ENCODE results near the gene CACNG4. TPM values are rescaled to one million over a fixed set of nuclear protein-coding genes. Genes with fewer than 3 reads are reported as not detected.

CACNG4 gene
- not detected for total RNA-seq
- long read RNA-seq = 0 reads

GRCh38 chr17:66963909-66964771 is at the start of gene CACNG4:
TSS of gene CACNG4 (plus strand) at chr17:66964707. CDS start at chr17:66964912, 205 bp downstream.
- ATAC-seq = no peak
- no peak for DNase-seq (ENCODE audit: missing footprints)
- intact Hi-C loops (cut with DNase I) = no loop called here

GRCh38 chr17:66915204-66915611 is 49.3 kb upstream of the CACNG4 start:
- no peak for DNase-seq (ENCODE audit: missing footprints)
- intact Hi-C loops (cut with DNase I) = no loop called here
- ATAC-seq = peak; percentile 26

DNA sequence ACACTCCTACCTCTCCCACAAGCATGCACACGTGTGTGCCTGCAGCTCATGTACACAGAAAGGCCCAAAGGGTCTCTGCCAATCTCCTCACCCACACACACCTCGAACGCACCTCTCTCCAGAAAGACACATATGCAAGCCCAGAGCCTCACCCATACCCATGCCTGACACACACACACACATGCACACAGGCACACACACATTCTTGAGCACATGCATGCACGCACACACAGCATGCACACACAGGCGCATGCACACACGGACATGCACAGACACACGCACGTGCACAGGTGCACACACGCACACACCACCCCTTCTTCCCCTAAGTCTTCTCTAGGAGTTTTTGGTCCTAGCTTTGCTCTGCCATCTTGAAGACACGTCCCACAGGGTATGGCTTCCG is 48.7 kb upstream of the CACNG4 start:
- ATAC-seq (no peak), DNase-seq (ENCODE audit: missing footprints) (no peak)
- intact Hi-C loops (cut with DNase I) = no loop called here

GRCh38 chr17:66916946-66917345 is 47.6 kb upstream of the CACNG4 start:
- DNase-seq (ENCODE audit: missing footprints) (no peak), ATAC-seq (no peak)
- intact Hi-C loops (cut with DNase I) = no loop called here

- no peak for ATAC-seq
- intact Hi-C loops (cut with DNase I) = no loop called here
- no peak for DNase-seq (ENCODE audit: missing footprints)
Measured at GRCh38 chr17:66918896-66919295, 45.6 kb upstream of the CACNG4 start.

DNA sequence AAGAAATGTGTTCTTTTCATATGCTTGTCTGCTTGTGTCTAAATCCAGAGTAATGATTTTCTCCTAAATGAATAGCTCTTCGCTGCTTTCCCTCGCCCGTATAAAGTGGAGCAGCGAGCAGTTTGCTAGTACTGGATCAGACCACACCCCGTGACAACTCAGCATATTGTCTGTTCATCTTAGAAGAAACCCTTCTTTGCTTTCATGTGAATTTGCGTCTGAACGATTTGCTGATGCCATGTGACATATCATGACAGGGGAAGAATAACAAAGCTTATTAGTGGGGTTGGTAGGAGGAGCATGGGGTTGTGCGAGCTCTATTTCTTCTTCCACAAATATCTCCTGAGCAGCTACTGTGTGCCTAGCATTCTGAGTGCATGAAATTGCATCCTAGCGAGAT is 44.1 kb upstream of the CACNG4 start:
- no peak for DNase-seq (ENCODE audit: missing footprints)
- intact Hi-C loops (cut with DNase I) = no loop called here
- no peak for ATAC-seq

- no peak for DNase-seq (ENCODE audit: missing footprints)
- intact Hi-C loops (cut with DNase I) = no loop called here
- ATAC-seq = no peak
Measured at GRCh38 chr17:66920950-66921349, 43.6 kb upstream of the CACNG4 start.

DNA sequence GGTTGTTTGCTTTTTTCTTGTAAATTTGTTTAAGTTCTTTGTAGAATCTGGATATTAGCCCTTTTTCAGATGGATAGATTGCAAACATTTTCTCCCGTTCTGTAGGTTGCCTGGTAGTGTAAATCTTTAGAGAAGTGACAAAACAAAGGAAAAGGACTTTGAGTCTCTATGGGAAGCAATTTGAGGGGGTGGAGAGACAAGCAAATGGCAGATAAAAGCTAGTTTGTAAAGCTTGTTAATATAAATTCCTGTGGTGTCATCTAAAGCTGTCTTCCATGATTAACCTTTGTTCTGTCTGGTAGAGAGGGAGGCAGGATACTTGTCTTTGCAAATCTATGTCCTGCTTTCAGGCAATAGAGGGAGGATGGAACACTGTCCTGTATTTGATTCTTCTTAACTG is 40.6 kb upstream of the CACNG4 start:
- intact Hi-C loops (cut with DNase I) = no loop called here
- ATAC-seq = no peak
- DNase-seq (ENCODE audit: missing footprints) = no peak

- DNase-seq (ENCODE audit: missing footprints) (no peak), ATAC-seq (no peak)
- intact Hi-C loops (cut with DNase I) = no loop called here
Measured at GRCh38 chr17:66925811-66926500, 38.6 kb upstream of the CACNG4 start.

DNA sequence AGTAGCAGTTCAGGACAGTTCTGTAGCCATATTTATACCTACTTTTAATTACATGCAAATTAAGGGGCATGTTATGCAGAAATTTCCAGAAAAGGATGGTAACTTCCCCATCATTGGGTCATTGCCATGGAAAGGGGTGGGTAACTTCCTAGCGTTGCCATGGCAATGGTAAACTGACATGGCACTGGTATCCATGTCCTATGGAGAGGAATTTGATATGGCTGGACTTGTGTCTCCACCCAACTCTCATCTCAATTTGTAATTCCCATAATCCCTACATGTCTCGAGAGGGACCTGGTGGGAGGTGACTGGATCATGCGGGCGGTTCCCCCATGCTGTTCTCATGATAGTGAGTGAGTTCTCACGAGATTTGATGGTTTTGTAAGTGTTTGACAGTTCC is 35.6 kb upstream of the CACNG4 start:
- intact Hi-C loops (cut with DNase I) = no loop called here
- ATAC-seq = no peak
- no peak for DNase-seq (ENCODE audit: missing footprints)

GRCh38 chr17:66929591-66929990 is 34.9 kb upstream of the CACNG4 start:
- DNase-seq (ENCODE audit: missing footprints) (no peak), ATAC-seq (no peak)
- intact Hi-C loops (cut with DNase I) = no loop called here

DNA sequence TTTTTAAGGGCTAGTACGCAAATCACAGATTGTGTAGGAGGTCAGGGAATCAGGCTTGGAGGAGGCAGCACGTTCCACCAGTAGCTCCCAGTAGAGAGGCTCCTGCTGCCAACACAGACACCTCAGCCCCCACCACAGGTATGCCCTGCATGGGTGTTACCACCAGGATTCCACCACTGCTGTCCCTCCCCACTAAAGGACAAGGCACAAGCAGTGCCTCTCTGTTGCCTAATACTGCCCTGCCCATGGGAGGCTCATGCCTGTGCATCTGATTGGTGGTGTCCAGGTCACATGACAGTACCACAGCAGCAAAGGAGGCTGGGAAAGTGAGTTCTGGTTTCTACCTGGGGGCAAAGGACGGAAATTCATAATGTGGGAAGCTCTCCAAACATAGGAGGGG is 33.6 kb upstream of the CACNG4 start:
- DNase-seq (ENCODE audit: missing footprints) = no peak
- intact Hi-C loops (cut with DNase I) = no loop called here
- ATAC-seq = no peak

GRCh38 chr17:66932311-66932710 is 32.2 kb upstream of the CACNG4 start:
- DNase-seq (ENCODE audit: missing footprints) (no peak), ATAC-seq (no peak)
- intact Hi-C loops (cut with DNase I) = no loop called here

DNA sequence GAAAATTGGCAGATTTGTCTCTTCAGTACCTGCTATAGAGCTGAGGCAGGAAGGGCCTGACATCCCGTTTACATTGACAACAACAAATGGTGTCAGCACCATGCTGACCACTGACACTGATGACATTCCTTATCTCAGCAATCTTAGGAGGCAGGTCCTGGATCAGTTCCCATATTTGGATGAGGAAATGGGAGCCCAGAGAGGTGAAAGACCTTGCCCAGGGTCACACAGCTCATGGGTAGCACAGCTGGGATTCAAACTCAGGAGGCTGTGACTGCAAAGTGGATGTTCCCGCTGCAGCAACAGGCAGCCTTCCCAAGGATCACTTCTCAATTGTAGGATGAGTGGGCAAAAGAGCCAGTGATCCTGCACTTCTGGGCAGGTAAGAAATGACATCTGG is 30.5 kb upstream of the CACNG4 start:
- intact Hi-C loops (cut with DNase I) = no loop called here
- no peak for ATAC-seq
- no peak for DNase-seq (ENCODE audit: missing footprints)

GRCh38 chr17:66935717-66936116 is 28.8 kb upstream of the CACNG4 start:
- intact Hi-C loops (cut with DNase I) = no loop called here
- no peak for DNase-seq (ENCODE audit: missing footprints)
- no peak for ATAC-seq

- ATAC-seq (no peak), DNase-seq (ENCODE audit: missing footprints) (no peak)
- intact Hi-C loops (cut with DNase I) = no loop called here
Measured at GRCh38 chr17:66938656-66939055, 25.9 kb upstream of the CACNG4 start.

- no peak for DNase-seq (ENCODE audit: missing footprints)
- no peak for ATAC-seq
Measured at GRCh38 chr17:66939461-66940114, 24.9 kb upstream of the CACNG4 start.

DNA sequence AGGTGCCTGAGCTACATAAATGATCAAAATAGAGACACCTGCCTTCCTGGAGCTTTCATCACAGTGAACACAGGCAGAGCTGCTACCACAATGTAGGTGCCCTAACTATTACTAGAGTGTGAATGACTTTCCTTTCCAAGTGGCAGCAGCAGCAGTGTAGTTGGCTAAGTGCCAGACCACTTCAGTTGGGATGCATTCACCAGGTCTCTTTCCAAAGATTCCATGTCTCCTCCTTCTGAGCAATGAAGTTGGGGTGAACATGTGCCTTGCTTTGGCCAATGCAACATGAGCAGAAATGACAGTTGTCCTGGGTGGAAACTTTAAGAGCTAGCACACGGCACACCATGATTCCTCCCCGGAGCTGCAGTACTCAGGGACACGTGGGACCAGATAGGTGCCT is 23.3 kb upstream of the CACNG4 start:
- intact Hi-C loops (cut with DNase I) = no loop called here
- no peak for DNase-seq (ENCODE audit: missing footprints)
- ATAC-seq = no peak

More at GRCh38 chr17:66939461-66940114, 24.9 kb upstream of the CACNG4 start:
- intact Hi-C loops (cut with DNase I) = no loop called here

DNA sequence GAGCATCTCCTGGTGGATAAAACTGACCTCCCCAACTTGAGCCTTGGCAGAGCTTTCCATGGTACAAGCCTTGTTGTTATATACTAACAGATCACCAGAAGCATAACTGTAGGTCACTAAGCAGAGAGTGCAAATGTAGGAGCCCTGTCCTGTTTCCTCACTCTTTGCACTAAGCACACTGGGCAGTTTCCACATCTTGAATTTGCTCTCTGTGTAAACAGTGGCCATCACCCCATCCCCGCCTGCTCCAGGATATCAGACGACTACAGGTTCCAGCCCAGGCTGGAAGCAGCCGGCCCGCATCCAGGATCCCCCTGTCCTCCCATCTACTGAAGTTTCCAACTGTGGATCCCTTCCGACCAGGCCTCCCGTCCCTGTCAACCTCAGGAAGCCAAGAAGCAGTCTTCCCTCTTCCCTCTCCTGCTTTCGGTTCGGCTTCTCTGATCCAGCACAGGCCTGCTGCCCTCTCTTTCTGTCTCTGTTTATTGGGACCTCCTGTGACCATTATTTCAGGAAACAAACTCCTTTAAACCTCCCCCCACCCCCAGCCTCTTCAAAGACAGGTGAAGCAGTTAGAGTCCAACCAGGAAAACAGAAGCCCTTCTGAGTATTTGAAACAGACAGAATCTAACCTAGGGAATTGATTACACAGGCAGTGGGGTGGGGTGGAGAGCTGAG is 22.6 kb upstream of the CACNG4 start:
- intact Hi-C loops (cut with DNase I) = no loop called here
- DNase-seq (ENCODE audit: missing footprints) (no peak), ATAC-seq (no peak)

All from Right ventricle myocardium inferior (tissue), 1 donor.